HepG2 (cell line): ENCODE data around the gene AMPD2. TPM values are rescaled to one million over a fixed set of nuclear protein-coding genes. Genes with fewer than 3 reads are reported as not detected.

Experiments
- BATF2 ChIP-seq: sonication (generic); formaldehyde crosslinking; IDR thresholded peaks from 2 replicates; pipeline ENCODE4 v1.8.0; 2022; ENCODE audit warnings: mild to moderate bottlenecking, missing genetic modification reagents, moderate library complexity
- BRCA1 ChIP-seq: sonication (generic); formaldehyde crosslinking; IDR thresholded peaks from 2 replicates; pipeline ENCODE4 v1.4.0; 2020; ENCODE audit warnings: missing genetic modification reagents
- CCDC6 ChIP-seq: sonication (generic); formaldehyde crosslinking; IDR thresholded peaks from 2 replicates; pipeline ENCODE4 v1.8.1; 2022; ENCODE audit warnings: mild to moderate bottlenecking, missing genetic modification reagents, moderate library complexity
- CSRNP1 ChIP-seq: sonication (generic); formaldehyde crosslinking; IDR thresholded peaks from 2 replicates; pipeline ENCODE4 v1.8.1; 2023; ENCODE audit warnings: mild to moderate bottlenecking, missing genetic modification reagents
- FOXO1 ChIP-seq: sonication (generic); formaldehyde crosslinking; IDR thresholded peaks from 2 replicates; pipeline ENCODE4 v1.4.0; 2020; ENCODE audit warnings: missing genetic modification reagents
- KAT8 ChIP-seq: IDR thresholded peaks from 2 replicates; pipeline ENCODE4 v1.6.1; 2016; ENCODE audit warnings: missing genetic modification reagents, missing compliant biosample characterization
- MAF1 ChIP-seq: sonication (generic); formaldehyde crosslinking; IDR thresholded peaks from 2 replicates; pipeline ENCODE4 v1.5.0; 2020; ENCODE audit warnings: missing genetic modification reagents, borderline replicate concordance
- MAX ChIP-seq: IDR thresholded peaks from 2 replicates; pipeline ENCODE4 v1.6.1; 2012; ENCODE audit warnings: inconsistent platforms
- NR2F1 ChIP-seq, 2 experiments: fragments of 450-650 bp in 1 of 2; formaldehyde crosslinking in 1 of 2; IDR thresholded peaks; 2 replicates each; pipeline versions ENCODE4 v1.5.0 to v1.6.1; 2016 to 2020; ENCODE audit warnings: mild to moderate bottlenecking in 1 of 2, missing compliant biosample characterization in 1 of 2, missing genetic modification reagents in 1 of 2, moderate library complexity in 1 of 2
- PREB ChIP-seq: sonication (generic); formaldehyde crosslinking; IDR thresholded peaks from 2 replicates; pipeline ENCODE4 v1.4.0; 2020; ENCODE audit warnings: missing genetic modification reagents
- RARA ChIP-seq: IDR thresholded peaks from 2 replicates; pipeline ENCODE4 v1.6.1; 2016; ENCODE audit warnings: missing genetic modification reagents, missing compliant biosample characterization
- THAP7 ChIP-seq: sonication (generic); formaldehyde crosslinking; IDR thresholded peaks from 2 replicates; pipeline ENCODE4 v1.8.1; 2023; ENCODE audit warnings: mild to moderate bottlenecking, missing genetic modification reagents
- ZBTB14 ChIP-seq: sonication (generic); formaldehyde crosslinking; IDR thresholded peaks from 2 replicates; pipeline ENCODE4 v1.4.0; 2020; ENCODE audit warnings: missing genetic modification reagents
- ZBTB2 ChIP-seq: sonication (generic); formaldehyde crosslinking; IDR thresholded peaks from 2 replicates; pipeline ENCODE4 v1.8.0; 2022; ENCODE audit warnings: low read depth, missing genetic modification reagents
- ZBTB7A ChIP-seq: sonication (generic); formaldehyde crosslinking; IDR thresholded peaks from 2 replicates; pipeline ENCODE4 v1.8.0; 2022; ENCODE audit warnings: mild to moderate bottlenecking, missing genetic modification reagents
- ZFP91 ChIP-seq: sonication (generic); formaldehyde crosslinking; IDR thresholded peaks from 2 replicates; pipeline ENCODE4 v1.9.0; 2022; ENCODE audit warnings: missing genetic modification reagents, mild to moderate bottlenecking, borderline replicate concordance
- ZNF326 ChIP-seq: sonication (generic); formaldehyde crosslinking; IDR thresholded peaks from 2 replicates; pipeline ENCODE4 v1.4.0; 2020; ENCODE audit warnings: missing genetic modification reagents, borderline replicate concordance
- ZNF740 ChIP-seq: sonication (generic); formaldehyde crosslinking; IDR thresholded peaks from 2 replicates; pipeline ENCODE4 v1.4.0; 2020; ENCODE audit warnings: missing genetic modification reagents
- ZNF841 ChIP-seq: sonication (generic); formaldehyde crosslinking; IDR thresholded peaks from 2 replicates; pipeline ENCODE4 v1.8.1; 2023; ENCODE audit warnings: missing genetic modification reagents, borderline replicate concordance
- polyA plus RNA-seq, 8 experiments: library from polyadenylated mRNA; depleted of rRNA in 3 of 8; stranded (reverse) in 7 of 8; unstranded in 1 of 8; fragments of >200 nt; fragmentation: Illumina TruSeq in 4 of 8; extraction: Trizol in 4 of 8; gene quantifications; 2 replicates each; pipeline versions ENCODE4 v1.2.1 to v1.2.3, GENCODE V29; 2011 to 2016; ENCODE audit warnings: low read depth in 4 of 8, missing spikeins in 1 of 8, mixed read lengths in 1 of 8; ENCODE audit not compliant: insufficient read depth in 1 of 8
- total RNA-seq, 5 experiments: library from RNA; depleted of rRNA; stranded (reverse); fragments of >200 nt; fragmentation: Illumina TruSeq; extraction: Trizol; gene quantifications; 2 replicates each; pipeline ENCODE4 v1.2.3, GENCODE V29; 2016; ENCODE audit warnings: low read depth in 1 of 5

Gene AMPD2
- total and polyA plus RNA-seq, 2 of the 13 experiments (the other 11 are each of a cell fraction or from before 2014, with no cell fraction given) = 62.3 to 82.0 TPM

GRCh38 chr1:109619576-109620400 lies at the start of gene AMPD2, which contains the start of gene GNAT2 (continued):
- TF ChIP-seq MAX (peak; percentile 98), FOXO1 (CRISPR knock-in tag) (no peak), THAP7 (CRISPR knock-in tag) (no peak), MAF1 (no peak), BRCA1 (CRISPR knock-in tag) (no peak), ZBTB7A (CRISPR knock-in tag) (peak; percentile 62), PREB (no peak), ZNF740 (CRISPR knock-in tag) (0 out of 2 replicates have a peak, but pooled peaks have one; percentile 7), CSRNP1 (no peak; the same call in 1 of the 2 replicates), NR2F1 (CRISPR knock-in tag; IDR thresholded peaks at IDR 0.05) (no peak), KAT8 (CRISPR knock-in tag) (peak; percentile 27; the same call in 1 of the 2 replicates), RARA (CRISPR knock-in tag) (0 out of 2 replicates have a peak, but pooled peaks have one; percentile 13), BATF2 (no peak), ZBTB14 (CRISPR knock-in tag) (peak; percentile 34; the same call in 1 of the 2 replicates), ZNF841 (CRISPR knock-in tag) (no peak), ZFP91 (peak; percentile 61), ZBTB2 (CRISPR knock-in tag) (no peak), CCDC6 (no peak), ZNF326 (CRISPR knock-in tag) (no peak)
